TTC549 (cell line): ENCODE results near the gene PRTN3.
A peak's percentile ranks its signal among the peaks of the same experiment; 100 is the strongest.
"Not testable (repeated sequence)": the region's sequence is repeated elsewhere in the genome, so short reads cannot be mapped to it uniquely, and the experiment has no call there.

Source experiments
- FAIRE-seq: peaks from 2 replicates; lab custom pipeline; 2012; peaks lifted over from hg19 to GRCh38; lab: Jason Lieb, UNC

Gene PRTN3

GRCh38 chr19:848386-848921 is 7.7 kb downstream of the PRTN3 start:
- FAIRE-seq: no peak

GRCh38 chr19:849195-849594 is 8.4 kb downstream of the PRTN3 start:
- not testable (repeated sequence) for FAIRE-seq

- FAIRE-seq: no peak
Observed at GRCh38 chr19:850221-850978, 9.6 kb downstream of the PRTN3 start.

- FAIRE-seq: no peak
Observed at GRCh38 chr19:850979-851335, 10.2 kb downstream of the PRTN3 start.

- no peak for FAIRE-seq
Observed at GRCh38 chr19:852136-853013, 11.6 kb downstream of the PRTN3 start, which contains the start of gene ELANE. Gene ELANE (plus strand): TSS chr19:852303. CDS start chr19:852329, 26 bp downstream.

GRCh38 chr19:853014-853585 is 12.3 kb downstream of the PRTN3 start:
- FAIRE-seq: no peak

- FAIRE-seq: not testable (repeated sequence)
Observed at GRCh38 chr19:853614-854220, 12.9 kb downstream of the PRTN3 start.

- peak; percentile 90 for FAIRE-seq
Observed at GRCh38 chr19:854549-854948, 13.8 kb downstream of the PRTN3 start.

GRCh38 chr19:855142-855541 is 14.3 kb downstream of the PRTN3 start:
- FAIRE-seq: no peak

- FAIRE-seq: no peak
Observed at GRCh38 chr19:855566-856120, 14.8 kb downstream of the PRTN3 start.

- no peak for FAIRE-seq
Observed at GRCh38 chr19:858284-858683, 17.5 kb downstream of the PRTN3 start.

- no peak for FAIRE-seq
Observed at GRCh38 chr19:858868-859843, 18.4 kb downstream of the PRTN3 start, which contains the start of gene CFD. Gene CFD (plus strand): TSS chr19:859664. CDS start chr19:859690, 26 bp downstream.

- no peak for FAIRE-seq
Observed at GRCh38 chr19:861141-861755, 20.4 kb downstream of the PRTN3 start.

GRCh38 chr19:861756-862580 is 21.2 kb downstream of the PRTN3 start:
- FAIRE-seq: no peak

- FAIRE-seq: no peak
Observed at GRCh38 chr19:862581-863314, 21.9 kb downstream of the PRTN3 start.

GRCh38 chr19:863315-863620 is 22.5 kb downstream of the PRTN3 start:
- no peak for FAIRE-seq

- FAIRE-seq: no peak
Observed at GRCh38 chr19:866769-867300, 26.0 kb downstream of the PRTN3 start.

GRCh38 chr19:867301-867793 is 26.5 kb downstream of the PRTN3 start:
- FAIRE-seq: no peak
